NCI-H510A treated with DMSO at 0.1 percent for 48 hours (cell line): ENCODE data around the gene GRM4.

Experiments used
- DNase-seq: peaks from one replicate; lab custom pipeline; 2025; lab: John Stamatoyannopoulos, UW

The GRM4 gene

DNA sequence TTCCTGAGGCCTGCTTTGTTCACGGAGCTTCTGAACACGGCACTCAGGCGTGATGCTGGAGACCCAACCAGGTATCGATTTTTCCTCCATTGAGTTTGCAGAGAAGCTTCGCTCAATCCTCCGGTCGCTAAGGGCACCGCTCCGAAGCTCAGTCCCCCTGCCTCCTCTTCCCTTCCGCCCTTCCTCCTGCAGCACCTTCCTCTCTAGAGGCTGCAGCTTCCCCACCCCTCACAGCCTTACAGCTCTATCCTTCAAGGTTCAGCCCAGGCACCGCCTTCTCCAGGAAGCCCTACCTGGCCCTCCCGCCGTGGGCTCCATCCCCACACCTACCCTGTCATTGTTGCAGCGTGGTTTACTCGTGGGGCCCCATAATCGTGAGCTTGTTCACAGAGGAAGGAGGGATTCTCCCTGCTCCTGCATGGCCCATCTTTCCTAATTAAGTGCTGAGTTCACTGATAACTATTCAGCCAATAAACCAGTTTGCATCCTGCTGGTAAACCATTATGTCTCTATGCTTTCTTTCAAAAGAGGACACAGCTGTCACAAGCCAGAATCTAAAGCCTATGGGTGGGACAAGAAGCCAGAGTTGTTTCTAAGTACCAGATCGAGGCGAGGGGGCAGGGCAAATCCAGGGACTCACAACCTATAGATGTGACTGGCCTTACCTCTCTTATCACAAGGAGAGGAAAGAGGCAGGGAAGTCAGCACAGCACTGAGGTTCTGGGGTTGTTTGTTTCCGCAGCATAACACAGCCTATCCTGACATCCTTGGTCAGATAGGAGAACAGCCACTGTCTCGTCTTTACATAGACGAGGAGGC lies 152.0 kb downstream of the GRM4 start:
- no peak for DNase-seq

- DNase-seq: no peak
Measured at GRCh38 chr6:33993091-33993490, 152.8 kb downstream of the GRM4 start.

GRCh38 chr6:33992191-33992590 lies 153.7 kb downstream of the GRM4 start:
- DNase-seq: no peak

DNA sequence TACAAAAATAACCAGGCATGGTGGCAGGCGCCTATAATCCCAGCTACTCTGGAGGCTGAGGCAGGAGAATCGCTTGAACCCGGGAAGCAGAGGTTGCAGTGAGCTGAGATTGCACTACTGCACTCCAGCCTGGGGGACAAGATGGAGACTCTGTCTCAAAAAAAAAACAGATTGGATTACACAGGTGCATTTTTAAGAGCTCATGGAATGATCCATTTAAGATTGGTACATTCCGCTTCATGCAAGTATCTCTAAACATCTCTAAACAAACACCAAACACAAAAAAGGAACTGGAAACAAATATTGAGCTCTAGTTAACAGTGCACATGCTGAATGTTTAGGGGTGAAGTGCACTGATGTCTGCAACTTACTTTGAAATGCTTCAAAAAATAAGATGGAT lies 154.3 kb downstream of the GRM4 start:
- no peak for DNase-seq

GRCh38 chr6:33990061-33990541 lies 155.8 kb downstream of the GRM4 start:
- no peak for DNase-seq

- DNase-seq: no peak
Measured at GRCh38 chr6:33989016-33989854, 156.7 kb downstream of the GRM4 start.

- peak; percentile 93 for DNase-seq
Measured at GRCh38 chr6:33988121-33989015, 157.5 kb downstream of the GRM4 start.

- peak; percentile 36 for DNase-seq
Measured at GRCh38 chr6:33987531-33988021, 158.3 kb downstream of the GRM4 start.

DNA sequence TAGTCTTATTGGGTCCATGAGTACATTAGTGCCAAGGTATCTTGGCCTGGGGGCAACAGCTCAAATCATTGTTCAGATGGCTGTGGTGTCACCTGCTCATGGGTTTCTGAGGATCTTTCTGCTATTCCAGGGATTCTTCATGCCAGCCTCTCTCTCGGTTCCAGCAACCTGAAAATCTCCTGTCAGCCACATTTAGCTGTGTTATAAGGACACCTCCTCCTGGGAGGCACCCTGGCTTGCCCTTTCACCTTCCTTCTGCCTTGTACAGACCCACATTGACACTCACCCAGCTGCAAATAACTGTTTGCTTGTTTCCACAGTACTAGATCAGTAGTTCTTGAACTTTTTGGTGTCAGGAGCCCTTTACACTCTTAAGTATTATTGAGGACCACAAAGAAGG lies 159.9 kb downstream of the GRM4 start:
- no peak for DNase-seq

GRCh38 chr6:33985313-33985751 lies 160.6 kb downstream of the GRM4 start:
- DNase-seq: no peak

- DNase-seq: no peak
Measured at GRCh38 chr6:33984466-33985312, 161.2 kb downstream of the GRM4 start.

- DNase-seq: no peak
Measured at GRCh38 chr6:33983721-33984465, 162.0 kb downstream of the GRM4 start.

- peak; percentile 77 for DNase-seq
Measured at GRCh38 chr6:33983109-33983716, 162.7 kb downstream of the GRM4 start.

- DNase-seq: no peak
Measured at GRCh38 chr6:33981861-33982260, 164.0 kb downstream of the GRM4 start.

GRCh38 chr6:33981421-33981820 lies 164.5 kb downstream of the GRM4 start:
- no peak for DNase-seq

- no peak for DNase-seq
Measured at GRCh38 chr6:33980176-33981175, 165.4 kb downstream of the GRM4 start.

DNA sequence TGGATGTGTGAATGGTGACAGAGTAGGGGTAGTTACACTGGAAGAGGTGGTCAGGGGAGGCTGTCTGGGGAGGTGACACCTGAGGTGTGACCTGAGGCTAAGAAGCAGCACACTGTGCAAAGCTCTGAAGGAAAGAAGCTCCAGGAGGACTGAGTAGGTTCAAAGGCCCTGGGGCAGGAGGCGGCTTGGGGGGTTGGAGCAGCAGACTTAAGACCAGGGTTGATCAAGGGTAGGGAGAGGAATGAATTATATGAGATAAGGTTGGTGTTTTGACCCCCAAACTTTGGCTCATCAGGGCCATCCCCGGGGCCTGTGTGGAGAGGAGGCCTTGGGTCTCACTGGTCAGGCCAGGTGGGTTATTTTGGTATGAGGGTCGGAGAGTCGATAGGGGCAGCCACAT lies 166.1 kb downstream of the GRM4 start:
- no peak for DNase-seq

- no peak for DNase-seq
Measured at GRCh38 chr6:33978412-33979150, 167.3 kb downstream of the GRM4 start.
